Daoy (cell line): Measurements from ENCODE around the gene PTH1R. TPM values are rescaled to one million over a fixed set of nuclear protein-coding genes. Genes with fewer than 3 reads are reported as not detected.
A peak's percentile ranks its signal among the peaks of the same experiment; 100 is the strongest.

ENCODE experiments used
- DNase-seq: peaks from one replicate; pipeline ENCODE4 v3.0.0-alpha.2; 2015; ENCODE audit warnings: low read depth
- total RNA-seq: library from RNA; depleted of rRNA; stranded (reverse); fragments of >200 nt; shearing (Covaris generic); gene quantifications from 2 replicates; pipeline ENCODE4 v1.2.3, GENCODE V29; 2014

PTH1R gene
- total RNA-seq, 1 experiment from 2014 or later: not detected

DNA sequence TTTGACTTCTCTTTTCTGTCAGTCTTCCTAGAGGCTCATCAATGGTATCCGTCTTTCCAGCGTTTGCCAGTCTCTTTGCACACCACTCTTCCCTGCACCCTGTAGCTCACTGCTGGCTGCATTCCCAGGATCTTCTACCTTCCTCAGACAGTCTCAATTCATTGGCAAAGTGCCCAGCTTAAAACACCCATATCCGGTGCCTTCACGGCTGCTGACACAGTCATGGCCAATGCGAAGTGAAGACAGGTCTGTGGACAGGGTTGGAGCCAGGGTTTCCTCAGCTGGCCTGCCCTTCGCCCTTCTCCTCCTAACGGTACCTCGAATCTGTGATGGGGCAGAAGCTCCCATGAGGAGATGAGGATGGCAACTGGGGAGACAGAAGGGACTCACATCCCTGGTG is 36.1 kb downstream of the PTH1R start:
- DNase-seq: peak; percentile 63

DNA sequence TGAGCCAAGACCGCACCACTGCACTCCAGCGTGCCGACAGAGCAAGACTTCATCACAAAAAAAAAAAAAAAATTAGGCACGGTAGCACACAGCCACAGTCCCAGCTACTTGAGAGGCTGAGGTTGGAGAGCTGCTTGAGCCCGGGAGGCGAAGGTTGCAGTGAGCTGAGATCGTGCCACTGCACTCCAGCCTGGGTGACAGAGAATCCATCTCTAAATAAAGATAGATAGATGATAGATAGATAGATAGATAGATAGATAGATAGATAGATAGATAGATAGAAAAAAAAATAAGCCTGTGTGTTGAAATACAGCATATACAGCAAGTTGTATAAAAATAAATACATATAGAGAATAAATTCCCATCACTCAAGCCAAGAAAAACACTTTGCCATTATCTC is 37.3 kb downstream of the PTH1R start:
- DNase-seq: no peak

DNA sequence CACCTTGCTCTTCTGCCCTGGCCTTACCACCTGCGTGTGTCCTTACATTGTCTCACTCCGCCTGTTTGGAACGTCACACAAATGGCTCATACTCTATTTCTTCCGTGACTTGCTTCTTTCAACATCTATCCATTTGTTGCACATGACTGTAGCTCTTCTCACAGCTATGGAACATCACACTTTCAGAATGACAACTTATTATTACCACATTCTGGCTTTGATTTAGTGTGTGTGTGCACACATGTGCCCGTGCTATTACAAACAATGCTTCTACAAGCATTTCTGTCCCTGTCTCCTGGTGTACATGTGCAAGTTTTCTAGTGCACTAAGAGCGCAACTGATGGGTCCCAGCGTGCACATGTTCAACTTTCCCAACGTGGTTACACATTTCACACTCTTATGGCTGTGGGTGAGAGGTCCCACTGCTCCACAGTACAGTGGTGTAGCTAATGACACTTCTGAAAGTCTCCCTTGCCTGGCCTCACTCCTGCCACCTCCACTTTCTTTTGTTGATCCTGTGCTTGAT is 37.8 kb downstream of the PTH1R start:
- DNase-seq: no peak

GRCh38 chr3:46916278-46916677 is 38.8 kb downstream of the PTH1R start:
- no peak for DNase-seq

DNA sequence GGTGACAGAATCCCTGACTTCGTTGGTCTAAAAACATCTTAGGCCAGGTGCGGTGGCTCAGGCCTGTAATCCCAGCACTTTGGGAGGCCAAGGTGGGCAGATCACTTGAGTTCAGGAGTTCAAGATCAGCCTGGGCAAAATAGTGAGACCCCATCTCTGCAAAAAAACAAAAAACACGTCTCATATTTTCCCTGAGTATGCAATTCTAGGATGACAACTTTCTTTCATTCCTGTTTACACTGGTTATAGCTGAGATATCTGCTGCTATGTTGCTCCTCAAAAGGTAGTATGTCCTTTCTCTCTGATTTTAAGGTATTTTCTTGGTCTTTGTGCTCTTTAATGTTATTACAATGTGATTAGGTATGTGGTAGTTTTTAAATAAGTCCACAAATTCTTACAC is 39.3 kb downstream of the PTH1R start:
- no peak for DNase-seq

DNA sequence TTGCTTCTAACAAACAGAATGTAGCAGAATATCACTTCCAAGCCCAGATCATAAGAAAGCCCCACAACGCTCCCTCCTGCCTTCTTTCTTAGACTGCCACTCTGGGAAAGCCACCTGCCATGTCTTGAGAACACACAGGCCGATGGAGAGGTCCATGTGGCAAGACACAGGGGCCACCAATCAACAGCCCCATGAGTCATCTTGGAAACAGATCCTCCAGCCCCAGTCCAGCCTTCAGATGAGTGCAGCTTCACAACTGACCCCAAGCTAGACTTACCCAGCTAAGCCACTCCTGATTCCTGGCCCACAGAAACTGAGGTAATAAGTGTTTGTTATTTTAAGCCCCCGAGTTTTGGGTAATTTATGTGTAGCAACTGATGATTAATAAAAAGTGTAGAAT is 39.7 kb downstream of the PTH1R start:
- no peak for DNase-seq

DNA sequence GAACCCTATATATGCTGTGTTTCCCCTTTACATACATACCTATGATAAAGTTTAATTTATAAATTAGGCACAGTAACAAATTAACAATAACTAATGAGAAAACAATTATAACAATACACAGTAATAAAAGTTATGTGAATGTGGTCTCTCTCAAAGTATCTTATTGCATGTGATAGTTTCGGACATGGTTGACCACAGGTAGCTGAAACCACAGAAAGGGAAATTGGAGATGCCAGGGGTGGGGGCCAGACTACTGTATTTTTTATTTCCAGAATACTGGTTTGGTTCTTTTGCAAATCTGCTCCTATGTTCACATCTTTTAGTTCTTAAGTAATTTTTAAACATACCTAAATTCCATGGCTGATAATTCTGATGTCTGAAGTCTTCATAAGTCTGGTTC is 40.7 kb downstream of the PTH1R start:
- no peak for DNase-seq

- DNase-seq: no peak
Observed at GRCh38 chr3:46918634-46919033, 41.1 kb downstream of the PTH1R start.

DNA sequence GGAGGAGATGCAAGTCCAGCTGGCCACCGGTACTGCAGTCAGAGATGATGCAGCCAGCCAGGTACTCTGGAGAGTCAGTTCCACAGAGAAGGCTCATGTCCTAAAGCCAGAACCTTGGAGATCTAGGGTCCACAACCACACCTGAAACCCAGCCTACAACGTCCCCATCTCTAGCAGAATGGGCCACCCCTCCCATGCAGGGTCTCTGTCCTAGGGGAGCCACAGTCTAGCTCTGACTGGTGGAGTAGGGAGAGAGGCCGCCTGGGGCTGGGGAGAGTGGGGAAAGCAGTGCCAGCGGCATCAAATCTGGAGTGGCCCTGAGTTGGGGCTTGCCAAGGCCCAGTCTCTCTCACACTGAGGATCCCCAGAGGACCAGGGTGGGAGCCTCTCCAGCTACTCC is 43.5 kb downstream of the PTH1R start:
- DNase-seq: no peak

- no peak for DNase-seq
Observed at GRCh38 chr3:46921871-46922271, 44.4 kb downstream of the PTH1R start.

DNA sequence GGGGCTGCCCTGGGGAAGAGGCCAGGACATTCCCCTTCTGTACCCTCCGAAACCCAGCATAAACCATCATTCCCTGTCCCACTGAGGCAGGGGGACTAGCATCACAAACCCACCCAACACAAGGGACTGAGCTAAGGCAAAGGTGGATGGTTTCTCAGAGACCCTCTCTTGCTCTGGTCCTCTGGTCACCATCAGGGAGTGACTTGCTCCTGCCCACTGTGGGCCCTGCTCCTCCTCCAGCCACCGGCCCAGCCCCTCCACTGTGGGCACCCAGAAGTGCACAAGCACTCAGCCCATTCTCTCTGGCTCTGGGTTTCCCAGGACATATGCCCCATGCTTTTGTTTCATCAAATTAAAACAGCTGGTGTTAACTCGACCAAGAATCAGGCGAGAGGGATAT is 44.9 kb downstream of the PTH1R start:
- DNase-seq: no peak

- DNase-seq: no peak
Observed at GRCh38 chr3:46922871-46923558, 45.5 kb downstream of the PTH1R start.

DNA sequence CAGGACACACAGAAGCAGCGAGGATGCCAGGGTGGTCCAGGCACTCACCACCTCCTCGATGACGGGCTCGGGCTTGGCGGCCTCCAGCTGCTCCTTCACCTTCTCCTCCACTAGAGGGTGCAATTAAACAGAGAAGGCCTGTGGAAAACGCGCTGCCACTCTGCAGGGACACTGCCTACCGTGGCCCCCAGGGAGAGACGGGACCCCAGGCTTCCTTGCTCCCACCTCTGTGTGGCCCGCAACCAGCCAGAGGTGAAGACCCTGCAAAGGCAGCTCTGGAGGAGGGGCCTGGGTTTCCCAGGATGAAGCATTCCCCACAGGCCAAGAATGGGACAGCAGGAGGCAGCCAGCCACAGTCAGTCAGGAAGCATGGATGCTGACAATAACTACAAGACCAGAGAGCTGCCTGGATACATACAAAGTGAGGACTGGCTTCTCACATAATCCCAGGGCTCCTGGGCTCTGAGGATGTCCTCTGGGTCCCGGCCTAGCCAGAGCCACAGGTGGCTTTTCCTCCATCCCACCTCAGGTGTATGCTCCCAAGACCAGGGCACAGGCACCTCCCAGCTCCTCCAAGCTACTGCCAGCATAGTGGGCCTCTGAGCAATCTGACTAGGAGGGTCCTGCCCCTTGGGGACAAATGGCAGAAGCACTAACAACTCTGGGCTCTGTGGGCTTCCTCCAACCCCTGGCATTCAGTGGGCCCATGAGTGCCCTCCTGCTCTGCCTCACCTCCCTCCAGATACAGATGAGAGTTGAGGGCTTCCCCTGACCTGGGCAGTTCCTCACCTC is 46.2 kb downstream of the PTH1R start:
- DNase-seq: peak; percentile 28

DNA sequence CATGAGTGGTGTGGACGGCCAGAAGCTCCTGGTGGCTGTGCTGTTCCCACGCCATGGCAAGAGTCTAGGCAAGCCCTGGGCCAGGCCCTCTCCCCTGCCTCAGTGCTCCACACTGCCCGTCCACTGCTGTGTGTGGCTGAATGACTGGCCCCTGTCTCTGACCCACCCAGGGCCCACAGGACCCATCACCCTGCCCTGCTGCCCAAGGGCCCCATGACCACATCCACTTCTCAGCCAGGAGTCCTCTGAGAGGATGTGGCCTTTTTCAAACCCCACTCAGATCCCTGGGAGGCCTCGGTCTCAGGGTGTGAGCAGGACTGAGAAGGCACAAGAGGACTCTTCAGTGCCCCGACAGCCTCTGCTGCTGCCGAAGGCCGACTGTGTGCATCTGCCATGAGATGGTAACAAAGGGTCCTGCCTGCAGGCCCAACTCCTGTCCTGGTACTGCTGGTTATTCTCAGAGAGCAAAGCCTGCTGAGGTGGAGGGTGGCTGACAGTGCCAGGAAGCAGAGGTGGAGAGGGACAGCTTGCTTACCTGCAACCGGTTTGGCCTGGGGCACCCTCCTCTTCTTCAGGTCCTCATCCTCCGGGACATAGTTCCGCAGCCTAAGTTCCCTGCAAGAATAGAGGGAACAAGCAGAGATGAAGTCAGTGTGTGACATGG is 47.5 kb downstream of the PTH1R start:
- no peak for DNase-seq

DNA sequence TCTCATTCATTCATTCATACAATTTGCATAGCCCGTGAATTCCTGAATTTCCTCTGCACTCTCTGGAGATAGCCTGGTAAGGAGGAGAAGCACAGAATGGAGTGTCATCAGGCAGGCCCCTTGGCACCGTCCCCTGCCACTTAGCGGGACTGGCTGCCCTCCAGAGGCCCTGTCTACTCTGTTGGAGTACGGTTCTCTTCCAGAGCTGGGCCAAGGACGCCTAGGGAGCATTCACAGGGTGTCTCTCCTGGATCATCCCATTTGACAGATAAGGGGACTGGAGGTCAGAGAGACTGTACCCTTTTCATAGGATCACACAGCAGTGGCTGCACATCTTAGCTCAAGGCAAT is 48.0 kb downstream of the PTH1R start:
- DNase-seq: no peak

DNA sequence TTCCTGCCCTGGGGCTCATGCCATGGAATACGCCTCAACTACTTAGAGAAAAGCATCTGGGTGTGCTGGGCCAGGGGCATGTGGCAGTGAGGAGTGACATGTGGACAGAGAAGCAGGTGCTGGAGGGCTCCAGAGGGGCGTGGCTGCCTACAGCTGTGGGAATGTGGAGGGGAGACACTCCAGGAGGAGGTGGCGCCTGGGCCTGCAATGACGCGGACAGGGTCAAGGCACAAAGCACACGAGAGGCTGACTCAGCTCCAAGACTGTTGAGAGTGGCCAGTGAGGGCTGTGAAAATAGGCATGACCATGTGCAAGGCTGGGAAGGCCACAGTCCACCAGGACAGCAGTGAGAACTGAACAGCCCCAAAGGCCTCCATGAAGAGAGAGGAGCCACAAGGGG is 48.5 kb downstream of the PTH1R start:
- no peak for DNase-seq

DNA sequence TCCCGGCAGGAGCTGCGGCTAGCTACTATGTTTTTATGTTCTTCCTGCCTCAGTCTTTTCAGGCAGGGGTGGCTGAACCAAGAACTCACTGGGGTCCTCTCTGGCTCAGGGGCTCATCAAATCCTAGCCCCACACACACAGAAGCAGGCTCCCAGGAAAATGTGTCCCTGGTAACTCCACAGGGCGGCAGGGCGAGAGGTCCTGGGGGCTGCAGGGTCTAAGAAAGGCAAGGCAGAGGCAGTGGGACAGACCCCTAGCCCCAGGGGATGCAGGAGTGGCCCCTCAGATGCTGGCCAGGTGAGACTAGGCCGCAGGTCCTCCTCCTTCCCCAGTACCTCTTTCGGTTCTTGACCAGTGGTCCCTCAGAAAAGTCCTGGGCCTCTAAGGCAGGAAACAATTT is 48.9 kb downstream of the PTH1R start:
- DNase-seq: no peak

GRCh38 chr3:46926871-46927717 is 49.6 kb downstream of the PTH1R start:
- DNase-seq: no peak

DNA sequence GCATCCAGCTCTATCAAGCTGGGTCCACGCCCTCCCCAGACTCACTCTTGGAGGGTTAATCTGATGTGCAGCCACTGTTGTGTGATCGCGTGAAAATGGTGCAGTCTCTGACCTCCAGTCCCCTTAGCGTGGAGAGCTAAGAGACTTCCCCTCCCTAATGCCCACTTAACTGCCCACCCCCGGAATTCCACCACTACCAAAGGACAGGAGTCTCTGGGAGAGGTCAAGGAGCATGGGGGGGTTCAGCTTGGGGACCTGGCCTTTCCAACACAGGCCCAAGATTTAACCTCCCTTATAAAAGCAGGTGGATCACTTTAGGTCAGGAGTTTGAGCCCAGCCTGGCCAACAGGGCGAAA is 50.2 kb downstream of the PTH1R start:
- DNase-seq: no peak

- DNase-seq: no peak
Observed at GRCh38 chr3:46928282-46928681, 50.8 kb downstream of the PTH1R start.

- no peak for DNase-seq
Observed at GRCh38 chr3:46929324-46929723, 51.8 kb downstream of the PTH1R start.
